Smooth muscle cell of bladder (primary cell): ENCODE measurements around the gene GAL. TPM values are rescaled to one million over a fixed set of nuclear protein-coding genes. Genes with fewer than 3 reads are reported as not detected.

Source experiments
- total RNA-seq: library from RNA; depleted of rRNA; stranded (reverse); fragments of >200 nt; gene quantifications from 2 replicates; pipeline ENCODE4 v1.2.3, GENCODE V29; 2014

GAL gene, protein sequence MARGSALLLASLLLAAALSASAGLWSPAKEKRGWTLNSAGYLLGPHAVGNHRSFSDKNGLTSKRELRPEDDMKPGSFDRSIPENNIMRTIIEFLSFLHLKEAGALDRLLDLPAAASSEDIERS
- 0.43 TPM in 1 of 2 replicates, not detected in the other for total RNA-seq

DNA sequence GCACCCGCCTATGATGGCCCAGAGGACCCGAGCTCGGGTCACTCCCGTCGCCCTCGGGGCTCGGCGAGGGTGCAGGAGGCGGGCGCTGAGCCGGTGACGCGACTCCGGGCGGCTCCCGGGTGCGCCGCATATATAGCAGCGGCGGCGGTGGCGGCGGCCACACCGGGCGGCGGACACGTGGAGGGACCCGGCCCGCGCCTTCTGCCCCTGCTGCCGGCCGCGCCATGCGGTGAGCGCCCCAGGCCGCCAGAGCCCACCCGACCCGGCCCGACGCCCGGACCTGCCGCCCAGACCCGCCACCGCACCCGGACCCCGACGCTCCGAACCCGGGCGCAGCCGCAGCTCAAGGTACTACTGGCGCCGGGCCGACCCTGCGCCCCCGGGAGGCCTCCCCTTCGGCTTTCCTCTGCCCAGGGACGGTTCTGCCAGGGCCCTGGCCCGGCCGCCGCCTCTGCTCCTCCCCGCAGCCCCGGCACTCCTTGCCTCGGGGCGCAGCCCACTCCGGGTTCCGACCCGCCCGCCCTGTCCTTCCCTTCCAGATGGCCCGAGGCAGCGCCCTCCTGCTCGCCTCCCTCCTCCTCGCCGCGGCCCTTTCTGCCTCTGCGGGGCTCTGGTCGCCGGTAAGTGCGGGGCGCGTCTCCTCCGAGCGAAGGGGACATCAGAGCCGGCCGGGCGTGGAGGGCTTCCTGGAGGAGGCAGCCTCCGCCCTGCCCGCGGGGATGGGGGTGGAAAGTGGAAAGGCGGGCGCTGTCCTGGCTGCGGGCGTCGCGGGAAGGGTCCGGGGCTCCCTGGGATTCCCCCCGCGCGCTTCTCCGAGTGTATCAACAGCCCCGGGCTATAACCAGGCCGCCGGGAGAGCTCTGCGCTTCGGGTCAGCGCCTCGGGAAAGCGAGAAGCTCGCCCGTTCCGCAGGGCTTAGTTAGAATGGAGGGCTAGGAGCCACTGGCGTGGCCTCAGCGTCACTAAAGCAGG, at the start of gene GAL:
Gene GAL (plus strand): TSS at position 160 of the 972 bp plus-strand sequence. CDS start 380 bp downstream, at position 540.

Other genes starting within 250 kb of the GAL start
- 99.6 and 105 TPM in 2 replicates for gene PPP6R3, start 223.8 kb upstream of the GAL start, total RNA-seq
- under 0.01 TPM in 1 of 2 replicates, not detected in the other for gene TESMIN, start 67.0 kb downstream of the GAL start, total RNA-seq
- gene CPT1A, start 157.4 kb downstream of the GAL start, total RNA-seq = 27.4 and 28.0 TPM in 2 replicates
- gene MRPL21, start 219.3 kb downstream of the GAL start, total RNA-seq = 54.8 and 61.8 TPM in 2 replicates
- 5.4 and 7.7 TPM in 2 replicates for gene IGHMBP2, start 219.3 kb downstream of the GAL start, total RNA-seq